Ramos (cell line): ENCODE measurements around the gene HERC6.
"Not testable (repeated sequence)": the region's sequence is repeated elsewhere in the genome, so short reads cannot be mapped to it uniquely, and the experiment has no call there.

Experiments used
- in situ Hi-C: fragments of 300-500 bp; cut with MboI; formaldehyde crosslinking; loops from one replicate; pipeline ENCODE4 v1.14.3; 2022; ENCODE audit warnings: low sequenced_read_pairs; ENCODE audit not compliant: unreplicated experiment

The HERC6 gene

DNA sequence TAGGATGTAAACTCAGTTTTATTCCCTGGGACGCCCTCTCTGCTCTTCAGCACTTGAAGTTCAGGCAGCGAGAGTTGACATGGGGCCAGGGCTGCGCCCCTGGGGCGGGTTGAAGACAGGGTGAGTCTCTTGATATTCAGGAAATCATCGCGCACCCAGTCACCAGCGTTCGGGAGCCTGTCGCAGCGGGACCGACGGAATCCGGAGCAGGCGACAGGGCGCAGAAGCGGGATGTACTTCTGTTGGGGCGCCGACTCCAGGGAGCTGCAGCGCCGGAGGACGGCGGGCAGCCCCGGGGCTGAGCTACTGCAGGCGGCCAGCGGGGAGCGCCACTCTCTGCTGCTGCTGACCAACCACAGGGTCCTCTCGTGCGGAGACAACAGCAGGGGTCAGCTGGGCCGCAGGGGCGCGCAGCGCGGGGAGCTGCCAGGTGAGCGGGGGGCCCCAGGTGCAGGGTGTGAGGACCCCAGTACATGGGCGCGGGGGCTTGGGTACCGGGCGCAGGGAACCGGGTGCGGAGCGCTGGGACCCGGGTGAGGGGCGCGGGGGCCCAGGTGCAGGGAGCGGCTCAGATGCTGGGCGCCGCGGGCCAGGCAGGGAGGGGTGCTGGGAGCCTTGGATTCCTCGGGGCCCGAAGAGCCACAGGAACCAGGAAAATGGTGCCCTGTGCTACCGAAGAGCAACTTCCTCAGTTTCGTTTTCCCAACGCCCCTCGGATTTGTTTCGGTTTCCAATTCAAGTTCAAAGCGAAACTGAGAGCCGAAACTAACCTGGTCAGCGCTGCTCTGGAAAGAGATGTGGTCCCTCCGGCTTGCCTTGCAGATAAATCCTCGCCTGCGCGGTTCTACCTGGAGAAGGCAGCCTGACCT, at the start of gene HERC6:
HERC6 (plus strand) TSS at position 162 of the 869 bp plus-strand sequence; CDS start at position 232, 70 bp downstream.
- in situ Hi-C loops = no loop called here

DNA sequence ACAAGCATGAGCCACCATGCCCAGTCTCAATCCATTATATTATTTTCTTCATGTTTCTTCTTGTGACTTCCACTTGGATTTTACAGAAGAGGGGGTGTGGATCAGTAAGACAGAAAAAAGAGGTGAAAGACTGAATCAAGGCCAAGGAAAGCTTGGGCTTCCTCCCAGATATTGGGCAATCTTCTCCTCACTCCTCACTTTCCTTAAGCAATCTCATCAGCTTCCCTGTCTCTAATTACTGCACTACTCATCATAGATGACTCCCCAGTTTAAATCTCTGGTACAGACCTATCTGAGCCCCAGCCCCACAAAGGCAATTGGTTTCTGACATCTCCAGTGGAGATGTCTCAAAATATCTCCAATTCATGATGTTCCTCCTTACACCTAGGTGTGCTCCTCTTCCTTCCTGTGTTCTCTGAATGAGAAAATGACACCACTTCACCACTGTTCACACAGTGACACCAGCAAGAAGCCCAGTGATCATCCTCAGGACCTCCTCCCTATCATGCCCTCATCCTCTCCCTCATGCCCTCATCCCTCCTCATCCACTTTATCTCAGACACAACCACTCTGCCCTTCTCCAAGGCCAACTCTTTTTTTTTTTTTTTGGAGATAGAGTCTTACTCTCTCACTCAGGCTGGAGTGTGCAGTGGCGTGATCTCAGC, 44.8 kb upstream of the HERC6 start:
- in situ Hi-C loops = no loop called here

DNA sequence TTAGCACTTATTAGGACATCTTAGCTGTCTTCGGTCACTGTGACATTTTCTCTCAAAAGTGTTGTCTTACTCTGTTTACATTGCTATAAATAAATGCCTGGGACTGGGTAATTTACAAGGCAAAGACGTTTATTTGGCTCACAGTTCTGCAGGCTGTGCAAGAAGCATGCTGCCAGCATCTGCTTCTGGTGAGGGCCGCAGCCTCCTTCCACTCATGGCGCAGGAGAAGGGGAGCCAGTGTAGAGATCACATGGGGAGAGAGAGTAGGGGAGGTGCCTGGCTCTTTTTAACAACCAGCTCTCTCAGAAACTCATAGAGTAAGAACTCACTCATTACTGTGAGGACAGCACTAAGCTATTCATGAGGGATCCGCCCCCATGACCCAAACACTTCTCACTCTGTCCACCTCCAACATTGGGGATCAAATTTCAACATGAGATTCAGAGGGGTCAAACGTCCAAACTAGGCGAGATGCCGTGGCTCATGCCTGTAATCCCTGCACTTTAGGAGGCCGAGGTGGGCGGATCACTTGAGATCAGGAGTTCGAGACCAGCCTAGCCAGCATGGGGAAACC, 43.5 kb upstream of the HERC6 start:
- in situ Hi-C loops = no loop called here

DNA sequence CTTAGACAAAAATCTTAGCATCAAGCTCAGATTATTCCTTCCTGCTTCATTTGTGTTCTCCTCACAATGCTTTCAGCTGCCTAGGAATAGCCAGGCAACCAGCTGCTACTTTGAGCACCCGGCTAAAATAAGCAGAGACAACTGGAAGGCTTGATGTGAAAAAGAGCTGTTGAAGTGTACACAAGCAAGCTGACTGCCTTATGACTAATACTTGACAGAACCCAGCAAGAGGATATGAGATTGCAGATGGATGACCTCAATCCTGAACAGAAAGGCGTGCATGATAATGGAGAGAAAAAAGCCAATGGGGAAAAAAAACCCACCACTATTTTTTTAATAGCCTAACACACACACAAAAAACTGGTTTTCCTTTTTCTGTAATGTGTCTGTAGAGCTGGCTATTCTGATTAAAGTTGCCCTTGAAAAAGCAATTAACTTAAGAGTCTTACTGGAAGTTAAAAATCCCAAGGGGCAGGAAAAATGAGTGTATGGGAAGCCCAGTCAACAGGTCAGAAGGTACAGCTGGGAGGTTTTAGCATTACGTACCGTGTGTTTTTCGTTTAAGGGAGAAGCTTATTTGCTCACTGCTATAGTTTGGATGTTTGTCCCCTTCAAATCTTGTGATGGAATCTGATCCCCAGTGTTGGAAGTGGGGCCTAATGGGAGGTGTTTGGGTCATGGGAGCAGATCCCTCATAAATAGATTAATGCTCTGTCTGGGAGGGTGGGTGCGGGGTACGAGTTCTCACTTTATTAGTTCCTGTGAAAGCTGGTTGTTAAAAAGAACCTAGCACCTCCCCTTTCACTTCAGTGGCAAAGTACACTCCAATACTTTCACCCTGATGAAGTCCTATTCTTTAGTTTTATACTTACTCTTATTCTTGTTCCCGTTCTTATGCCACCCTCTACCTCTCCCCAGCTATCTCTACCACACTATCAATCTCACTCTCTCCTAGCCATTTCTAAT, 37.1 kb upstream of the HERC6 start:
- in situ Hi-C loops = no loop called here

DNA sequence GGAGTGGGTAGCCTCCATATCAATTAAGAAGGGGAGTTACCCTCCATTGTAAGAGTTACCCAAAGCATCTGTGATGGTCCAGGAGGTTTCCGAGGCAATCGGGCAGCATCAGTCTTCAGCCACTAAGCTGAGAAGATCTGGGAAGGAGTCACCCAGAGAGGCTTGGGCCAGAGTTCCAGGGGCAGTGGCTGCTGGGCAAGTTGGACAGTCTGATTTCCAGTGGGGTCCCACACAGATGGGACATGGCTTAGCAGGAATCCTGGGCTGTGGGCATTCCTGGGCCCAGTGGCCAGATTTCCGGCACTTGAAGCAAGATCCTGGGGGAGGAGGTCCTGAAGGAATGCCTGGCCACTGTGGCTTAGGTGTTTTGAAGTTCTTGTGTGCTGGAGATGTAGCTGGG, 31.8 kb upstream of the HERC6 start:
- in situ Hi-C loops = not testable (repeated sequence)

DNA sequence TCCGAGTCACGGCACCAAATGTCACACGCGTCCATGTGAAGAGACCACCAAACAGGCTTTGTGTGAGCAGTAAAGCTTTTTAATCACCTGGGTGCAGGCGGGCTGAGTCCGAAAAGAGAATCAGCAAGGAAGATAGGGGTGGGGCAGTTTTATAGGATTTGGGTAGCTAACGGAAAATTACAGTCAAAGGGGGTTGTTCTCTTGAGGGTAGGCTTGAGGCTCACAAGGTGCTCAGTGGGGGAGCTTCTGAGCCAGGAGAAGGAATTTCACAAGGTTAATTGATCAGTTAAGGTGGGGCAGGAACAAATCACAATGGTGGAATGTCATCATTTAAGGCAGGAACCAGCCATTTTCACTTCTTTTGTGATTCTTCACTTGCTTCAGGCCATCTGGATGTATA, 29.9 kb upstream of the HERC6 start:
- in situ Hi-C loops = not testable (repeated sequence)

DNA sequence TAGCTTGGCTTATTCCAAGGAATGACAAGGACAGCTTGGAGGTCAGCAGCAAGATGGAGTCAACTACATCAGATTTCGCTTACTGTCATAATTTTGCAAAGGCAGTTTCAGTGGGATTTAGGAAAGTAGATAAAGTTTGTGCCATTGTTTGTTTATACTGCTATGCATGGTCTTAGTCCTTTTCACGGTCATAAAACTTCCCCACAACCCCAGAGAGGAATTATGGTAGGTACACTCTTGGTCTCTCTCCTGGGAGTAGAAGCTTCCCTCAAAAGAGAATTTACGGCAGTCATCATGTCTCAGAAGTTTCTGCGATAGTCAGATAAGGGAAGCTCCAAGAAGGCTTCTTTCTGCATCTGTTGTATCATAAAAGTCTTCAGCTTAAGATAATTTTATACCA, 27.9 kb upstream of the HERC6 start:
- in situ Hi-C loops = no loop called here

DNA sequence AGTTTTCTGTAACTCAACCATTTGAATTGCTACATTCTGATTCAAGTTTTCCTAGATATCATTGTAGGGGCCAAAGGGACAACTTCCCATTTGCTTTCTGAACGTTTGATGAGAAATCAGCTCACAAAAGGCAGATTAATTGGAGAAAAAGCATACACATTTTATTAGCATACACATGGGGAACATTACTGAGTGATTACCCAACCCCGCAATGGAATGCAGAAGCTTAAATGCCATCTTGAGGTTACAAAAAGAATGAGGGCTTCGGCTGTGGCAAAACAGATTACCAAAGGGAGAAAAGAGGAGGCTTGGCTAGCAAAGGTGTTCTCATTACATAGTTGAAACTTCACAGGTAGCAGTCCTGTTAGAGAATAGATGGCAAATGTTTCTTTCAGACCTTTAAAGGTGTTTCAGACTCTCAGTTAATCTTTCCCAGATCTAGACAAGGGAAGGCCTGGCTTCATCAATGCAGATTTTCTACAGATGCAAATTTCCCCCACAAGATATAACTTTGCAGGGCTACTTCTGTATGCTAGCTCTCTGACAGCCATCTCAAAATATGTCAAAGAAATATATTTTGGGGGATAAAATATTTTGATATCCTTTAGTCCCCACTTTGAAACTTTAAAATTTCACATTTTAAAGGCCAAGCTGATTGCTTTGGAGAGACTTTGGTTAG, 26.5 kb upstream of the HERC6 start:
- in situ Hi-C loops = no loop called here

DNA sequence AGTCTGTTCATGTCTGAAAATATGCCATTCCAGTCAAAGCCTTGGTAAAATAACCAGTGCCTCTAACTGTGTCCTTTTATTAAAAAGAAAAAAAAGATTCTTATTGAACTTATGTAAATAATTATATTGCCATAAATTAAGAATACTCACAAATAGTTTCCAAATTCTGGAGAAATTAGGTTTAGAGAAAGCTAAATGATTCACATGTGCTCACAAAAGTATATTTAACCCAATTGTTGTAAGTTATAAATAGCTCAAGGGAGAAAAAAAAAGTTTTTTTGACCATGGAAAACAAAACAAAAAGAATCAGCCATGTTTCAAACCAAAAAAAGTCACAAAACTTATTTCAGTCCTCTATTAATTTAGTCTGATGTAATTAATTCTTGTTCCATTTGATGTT, 25.3 kb upstream of the HERC6 start:
- in situ Hi-C loops = no loop called here

DNA sequence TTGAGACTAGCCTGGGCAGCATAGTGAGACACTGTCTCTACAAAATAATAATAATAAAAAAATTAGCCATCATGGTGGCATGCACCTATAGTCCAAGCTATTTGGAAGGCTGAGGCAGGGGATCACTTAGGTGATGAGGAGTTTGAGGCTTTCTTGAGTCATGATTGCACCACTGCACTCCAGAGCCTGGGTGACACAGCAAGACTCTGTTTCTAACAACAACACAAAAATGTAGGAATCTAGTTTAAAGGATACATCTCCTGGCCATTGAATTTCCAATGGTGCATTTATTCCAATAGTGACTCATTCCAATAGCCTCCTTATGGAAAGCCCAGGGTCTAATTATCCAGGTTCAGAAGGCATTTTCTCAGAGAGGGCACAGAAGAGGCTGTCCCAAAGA, 21.9 kb upstream of the HERC6 start:
- in situ Hi-C loops = no loop called here

DNA sequence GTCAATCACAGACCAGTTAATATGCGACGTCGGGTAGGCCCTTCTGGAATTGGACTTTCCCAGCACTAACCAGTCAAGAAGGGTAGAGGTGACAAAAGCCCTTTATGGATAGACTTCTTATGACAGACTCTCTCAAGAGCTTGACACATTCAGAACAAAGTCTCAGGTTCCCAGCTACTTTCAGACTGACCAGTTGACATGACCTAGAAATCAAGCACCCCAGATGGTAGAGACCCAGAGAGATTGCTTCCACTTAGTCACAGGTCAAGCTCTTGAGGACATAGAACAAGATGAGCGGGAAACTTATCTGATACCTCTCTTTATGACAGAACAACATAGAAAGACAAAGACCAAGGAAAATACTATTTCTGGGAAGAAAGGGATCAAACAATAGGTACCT, 21.4 kb upstream of the HERC6 start:
- in situ Hi-C loops = no loop called here

DNA sequence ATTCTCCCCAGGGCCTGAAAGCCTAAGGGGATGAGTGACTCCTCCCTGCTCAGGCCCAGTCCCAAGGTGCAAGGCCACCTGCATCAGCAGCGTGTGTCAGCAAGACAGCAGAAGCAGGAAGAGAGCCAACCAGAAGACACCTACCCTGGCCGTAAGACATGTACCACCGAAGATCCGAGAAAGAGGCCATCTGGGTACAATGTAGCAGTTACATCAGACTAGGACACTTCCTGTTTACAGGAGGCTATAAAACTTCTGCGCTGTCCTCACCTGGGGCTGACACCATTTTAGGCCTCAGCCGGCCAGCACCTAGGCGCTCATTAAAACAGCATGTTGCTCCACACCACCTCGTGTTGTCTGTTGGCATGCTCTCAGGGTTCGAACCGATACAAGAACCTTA, 19.1 kb upstream of the HERC6 start:
- in situ Hi-C loops = no loop called here

DNA sequence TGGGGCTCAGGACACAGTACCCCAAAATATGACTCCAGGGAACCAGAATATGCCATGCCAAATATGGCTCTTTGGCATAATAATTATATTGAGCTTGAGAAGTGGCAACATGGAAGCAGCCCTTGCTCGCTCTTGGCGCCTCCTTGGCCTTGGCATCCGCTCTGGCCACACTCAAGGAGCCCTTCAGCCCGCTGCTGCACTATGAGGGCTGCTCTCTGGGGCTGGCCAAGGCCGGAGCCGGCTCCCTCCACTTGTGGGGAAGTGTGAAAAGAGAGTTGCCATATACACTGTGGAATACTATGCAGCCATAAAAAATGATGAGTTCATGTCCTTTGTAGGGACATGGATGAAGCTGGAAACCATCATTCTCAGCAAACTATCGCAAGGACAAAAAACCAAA, 18.4 kb upstream of the HERC6 start:
- in situ Hi-C loops = no loop called here

DNA sequence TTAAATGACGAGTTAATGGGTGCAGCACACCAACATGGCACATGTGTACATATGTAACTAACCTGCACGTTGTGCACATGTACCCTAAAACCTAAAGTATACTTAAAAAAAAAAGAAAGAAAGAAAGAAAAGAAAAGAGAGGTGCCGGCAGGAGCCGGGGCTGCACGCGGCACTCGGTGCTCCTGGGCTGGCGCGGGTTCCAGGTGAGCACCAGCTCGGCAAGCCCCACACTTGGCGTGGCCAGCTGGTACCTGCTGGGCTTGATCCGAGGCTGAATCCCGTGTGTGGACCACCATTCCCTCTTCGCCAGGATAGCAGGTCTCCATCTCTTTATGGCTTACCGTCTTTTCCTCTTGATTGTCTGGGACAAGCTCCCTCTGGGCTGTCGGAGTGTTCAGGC, 17.9 kb upstream of the HERC6 start:
- in situ Hi-C loops = no loop called here

DNA sequence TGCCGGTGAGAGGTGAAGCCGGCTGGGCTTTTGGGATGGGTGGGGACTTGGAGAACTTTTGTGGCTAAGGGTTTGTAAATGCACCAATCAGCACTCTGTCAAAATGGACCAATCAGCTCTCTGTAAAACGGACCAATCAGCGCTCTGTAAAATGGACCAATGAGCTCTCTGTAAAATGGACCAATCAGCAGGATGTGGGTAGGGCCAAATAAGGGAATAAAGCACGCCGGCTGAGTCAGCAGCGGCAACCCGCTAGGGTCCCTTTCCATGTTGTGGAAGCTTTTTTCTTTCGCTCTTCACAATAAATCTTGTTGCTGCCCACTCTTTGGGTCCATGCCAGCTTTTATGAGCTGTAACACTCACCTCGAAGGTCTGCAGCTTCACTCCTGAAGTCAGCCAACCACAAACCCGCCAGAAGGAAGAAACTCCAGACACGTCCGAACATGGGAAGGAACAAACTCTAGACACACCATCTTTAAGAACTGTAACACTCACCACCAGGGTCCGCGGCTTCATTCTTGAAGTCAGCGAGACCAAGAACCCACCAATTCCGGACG, 17.4 kb upstream of the HERC6 start:
- in situ Hi-C loops = not testable (repeated sequence)

DNA sequence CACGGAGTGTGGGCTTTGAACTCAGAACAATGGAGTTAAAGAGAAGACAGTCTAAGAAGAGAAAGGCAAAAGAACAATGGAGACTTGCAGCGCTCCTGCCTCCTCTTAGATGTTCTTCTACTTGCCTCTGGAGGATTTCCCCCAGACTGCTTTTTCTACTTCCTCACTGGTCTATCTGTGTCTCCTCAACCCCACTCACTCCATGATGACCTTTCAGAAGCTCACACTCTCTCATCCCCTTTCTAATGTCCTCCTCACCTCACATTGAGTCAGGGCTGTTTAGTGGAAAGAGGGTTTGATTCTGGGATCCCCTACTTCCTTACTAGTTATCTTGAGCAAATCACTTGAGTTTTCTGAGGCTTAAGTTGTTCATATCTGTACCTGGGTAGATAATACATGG, 12.2 kb upstream of the HERC6 start:
- in situ Hi-C loops = no loop called here

DNA sequence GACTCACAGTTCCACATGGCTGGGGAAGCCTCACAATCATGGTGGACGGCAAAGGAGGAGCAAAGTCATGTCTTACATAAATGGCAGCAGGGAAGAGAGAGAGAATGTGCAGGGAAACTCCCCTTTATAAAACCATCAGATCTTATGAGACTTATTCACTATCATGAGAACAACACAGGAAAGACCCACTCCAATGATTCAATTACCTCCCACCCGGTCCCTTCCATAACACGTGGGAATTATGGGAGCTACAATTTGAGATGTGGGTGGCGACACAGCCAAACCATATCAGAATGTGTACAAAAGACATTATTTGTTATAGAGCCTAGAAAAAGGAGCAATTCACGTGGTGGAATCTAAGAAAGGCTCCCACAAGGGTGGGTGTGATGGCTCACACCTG, 10.8 kb upstream of the HERC6 start:
- in situ Hi-C loops = no loop called here

DNA sequence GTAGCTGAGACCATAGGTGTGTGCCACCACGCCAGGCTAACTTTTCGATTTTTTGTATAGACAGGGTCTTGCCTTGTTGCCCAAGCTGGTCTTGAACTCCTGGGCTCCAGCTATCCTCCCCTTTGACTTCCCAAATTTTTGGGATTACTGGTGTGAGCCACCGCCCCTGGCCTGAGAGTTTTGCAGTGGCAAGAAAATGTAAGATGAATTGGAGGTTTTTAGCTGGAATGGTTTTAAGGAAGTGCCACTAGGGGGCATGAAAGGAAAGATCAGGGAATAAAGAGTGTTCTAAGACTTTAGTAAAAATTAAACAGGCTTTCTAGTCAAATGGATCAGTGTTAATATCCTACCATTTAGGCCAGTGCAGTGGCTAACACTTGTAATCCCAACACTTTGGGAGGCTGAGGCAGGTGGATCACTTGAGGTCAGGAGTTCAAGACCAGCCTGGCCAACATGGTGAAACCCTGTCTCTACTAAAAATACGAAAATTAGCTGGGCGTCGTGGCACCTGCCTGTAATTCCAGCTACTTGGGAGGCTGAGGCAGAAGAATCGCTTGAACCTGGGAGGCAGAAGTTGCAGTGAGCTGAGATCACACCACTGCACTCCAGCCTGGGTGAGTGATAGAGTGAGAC, 9.4 kb upstream of the HERC6 start:
- in situ Hi-C loops = not testable (repeated sequence)

DNA sequence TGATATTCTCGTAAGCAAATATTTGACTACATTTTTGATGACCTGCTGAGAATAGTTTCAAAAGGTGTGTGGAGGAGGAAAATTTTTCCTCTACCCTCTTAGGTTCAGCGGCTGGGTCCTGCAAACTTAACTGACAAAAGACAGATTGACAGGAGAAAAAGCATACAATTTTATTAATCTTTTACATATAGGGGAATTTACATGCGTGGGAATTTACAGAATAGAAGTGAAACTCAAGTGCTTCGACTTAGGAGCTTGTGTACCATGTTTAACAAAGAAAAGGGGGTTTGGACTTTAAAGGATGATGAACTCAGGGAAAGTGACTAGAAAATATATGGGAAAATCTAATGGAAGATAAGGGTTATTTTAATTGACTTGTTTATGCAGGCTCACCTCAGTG, 2.5 kb downstream of the HERC6 start:
- in situ Hi-C loops = no loop called here
